Measurements from ENCODE around the gene SUMO4. TPM values are rescaled to one million over a fixed set of nuclear protein-coding genes. Genes with fewer than 3 reads are reported as not detected.
A peak's percentile ranks its signal among the peaks of the same experiment; 100 is the strongest.
"Not testable (repeated sequence)": the region's sequence is repeated elsewhere in the genome, so short reads cannot be mapped to it uniquely, and the experiment has no call there.

Gene SUMO4
- total RNA-seq, 1 donor from 2014 or later = 0.82 TPM

- H3F3A ChIP-seq (ENCODE audit: low read depth) = no peaks in the 10 kb centered on the region
- H4K20me1 ChIP-seq (ENCODE audit: low read depth) = no peaks in the 10 kb centered on the region
- no peak overlapping the region for H3K4me2 ChIP-seq
- H3K4me3 ChIP-seq = no peak overlapping the region
- TF ChIP-seq EZH2 (IDR thresholded peaks at IDR 0.05) = no peak
- TF ChIP-seq CTCF (IDR thresholded peaks at IDR 0.05) = no peak
- no peak for TF ChIP-seq EZH2phosphoT487 (IDR thresholded peaks at IDR 0.05)
- Mint-ChIP-seq H3K4me3 (peak overlapping the region; percentile 28), H3K36me3 (no peaks in the 10 kb centered on the region), H3K4me1 (peaks cover 20% of the 10 kb centered on the region), H3K27ac (peak overlapping the region; percentile 63), H3K27me3 (ENCODE audit: insufficient read depth, low read depth) (peaks cover 5% of the 10 kb centered on the region), H3K9me3 (no peaks in the 10 kb centered on the region)
- H3K9me3 ChIP-seq (ENCODE audit: low read depth) = no peaks in the 10 kb centered on the region
- H3K36me3 ChIP-seq = no peaks in the 10 kb centered on the region
- H3K9ac ChIP-seq = no peak overlapping the region
- peak overlapping the region; percentile 58 for H2AFZ ChIP-seq (replicated peaks)
- no peaks in the 10 kb centered on the region for H3K79me2 ChIP-seq (ENCODE audit: low read depth)
- H3K27ac ChIP-seq = no peak overlapping the region
- no peak for DNase-seq (ENCODE audit: low spot score)
- no peaks in the 10 kb centered on the region for H3K27me3 ChIP-seq
- H3K4me1 ChIP-seq = no peaks in the 10 kb centered on the region
These were observed 40.9 kb downstream of the SUMO4 start for GRCh38 chr6:149440735-149441671.

- H3K4me3 ChIP-seq = no peak overlapping the region
- H3K9me3 Mint-ChIP-seq = no peaks in the 10 kb centered on the region
- no peak for DNase-seq (ENCODE audit: low spot score)
- H3K9ac ChIP-seq = no peak overlapping the region
- H3K36me3 ChIP-seq = no peaks in the 10 kb centered on the region
- H3K36me3 Mint-ChIP-seq = no peaks in the 10 kb centered on the region
- peaks cover 7% of the 10 kb centered on the region for H3K27me3 Mint-ChIP-seq (ENCODE audit: insufficient read depth, low read depth)
- TF ChIP-seq CTCF (IDR thresholded peaks at IDR 0.05) = no peak
- TF ChIP-seq EZH2 (IDR thresholded peaks at IDR 0.05) = no peak
- no peak for TF ChIP-seq EZH2phosphoT487 (IDR thresholded peaks at IDR 0.05)
- no peaks in the 10 kb centered on the region for H3F3A ChIP-seq (ENCODE audit: low read depth)
- no peak overlapping the region for H3K4me3 Mint-ChIP-seq
- H3K79me2 ChIP-seq (ENCODE audit: low read depth) = no peaks in the 10 kb centered on the region
- no peak overlapping the region for H2AFZ ChIP-seq (replicated peaks)
- H3K4me2 ChIP-seq = no peak overlapping the region
- peaks cover 20% of the 10 kb centered on the region for H3K4me1 Mint-ChIP-seq
- H3K27ac Mint-ChIP-seq = peak overlapping the region; percentile 63
- H3K4me1 ChIP-seq = no peaks in the 10 kb centered on the region
- H3K27me3 ChIP-seq = no peaks in the 10 kb centered on the region
- H4K20me1 ChIP-seq (ENCODE audit: low read depth) = no peaks in the 10 kb centered on the region
- H3K9me3 ChIP-seq (ENCODE audit: low read depth) = no peaks in the 10 kb centered on the region
- H3K27ac ChIP-seq = no peak overlapping the region
These were observed 41.7 kb downstream of the SUMO4 start for GRCh38 chr6:149441740-149442139.

- H3K4me1 ChIP-seq = no peaks in the 10 kb centered on the region
- H3K9me3 ChIP-seq (ENCODE audit: low read depth) = no peaks in the 10 kb centered on the region
- H3F3A ChIP-seq (ENCODE audit: low read depth) = no peaks in the 10 kb centered on the region
- H3K36me3 Mint-ChIP-seq = no peaks in the 10 kb centered on the region
- H3K36me3 ChIP-seq = no peaks in the 10 kb centered on the region
- peaks cover 20% of the 10 kb centered on the region for H3K4me1 Mint-ChIP-seq
- no peaks in the 10 kb centered on the region for H3K27me3 ChIP-seq
- no peaks in the 10 kb centered on the region for H4K20me1 ChIP-seq (ENCODE audit: low read depth)
- DNase-seq (ENCODE audit: low spot score) = no peak
- no peaks in the 10 kb centered on the region for H3K79me2 ChIP-seq (ENCODE audit: low read depth)
- H3K27ac Mint-ChIP-seq = no peak overlapping the region
- H3K27me3 Mint-ChIP-seq (ENCODE audit: insufficient read depth, low read depth) = peaks cover 9% of the 10 kb centered on the region
- no peak overlapping the region for H3K27ac ChIP-seq
- H3K4me3 ChIP-seq = no peak overlapping the region
- TF ChIP-seq CTCF (IDR thresholded peaks at IDR 0.05) (no peak), EZH2 (IDR thresholded peaks at IDR 0.05) (no peak), EZH2phosphoT487 (IDR thresholded peaks at IDR 0.05) (no peak)
- H3K9me3 Mint-ChIP-seq = no peaks in the 10 kb centered on the region
- H3K4me3 Mint-ChIP-seq = no peak overlapping the region
- no peak overlapping the region for H2AFZ ChIP-seq (replicated peaks)
- H3K9ac ChIP-seq = no peak overlapping the region
- no peak overlapping the region for H3K4me2 ChIP-seq
These were observed 43.5 kb downstream of the SUMO4 start for GRCh38 chr6:149443411-149444181.

GRCh38 chr6:149444360-149445094, 44.5 kb downstream of the SUMO4 start:
- not testable (repeated sequence) for H3K4me3 Mint-ChIP-seq; H3K4me3 ChIP-seq; H3K36me3 Mint-ChIP-seq; H3K4me1 ChIP-seq; H3K4me2 ChIP-seq; H3F3A ChIP-seq (ENCODE audit: low read depth); H3K27ac ChIP-seq; H3K79me2 ChIP-seq (ENCODE audit: low read depth); H2AFZ ChIP-seq (replicated peaks); DNase-seq (ENCODE audit: low spot score); H3K9me3 Mint-ChIP-seq; H3K36me3 ChIP-seq; H4K20me1 ChIP-seq (ENCODE audit: low read depth); H3K27me3 ChIP-seq; H3K9me3 ChIP-seq (ENCODE audit: low read depth); H3K9ac ChIP-seq
- peaks cover 20% of the 10 kb centered on the region for H3K4me1 Mint-ChIP-seq
- H3K27me3 Mint-ChIP-seq (ENCODE audit: insufficient read depth, low read depth) = peaks cover 12% of the 10 kb centered on the region
- peak overlapping the region; percentile 66 for H3K27ac Mint-ChIP-seq

Measured in neural progenitor cell (in vitro differentiated cells).